GM21515 (cell line): ENCODE results near the gene KRTAP10-10.
"Not testable (repeated sequence)": the region's sequence is repeated elsewhere in the genome, so short reads cannot be mapped to it uniquely, and the experiment has no call there.

ENCODE experiments used
- ATAC-seq: cut with Tn5 transposase; IDR thresholded peaks from one replicate; pipeline ENCODE4 v1.9.1; 2021; ENCODE audit not compliant: unreplicated experiment

The KRTAP10-10 gene

DNA sequence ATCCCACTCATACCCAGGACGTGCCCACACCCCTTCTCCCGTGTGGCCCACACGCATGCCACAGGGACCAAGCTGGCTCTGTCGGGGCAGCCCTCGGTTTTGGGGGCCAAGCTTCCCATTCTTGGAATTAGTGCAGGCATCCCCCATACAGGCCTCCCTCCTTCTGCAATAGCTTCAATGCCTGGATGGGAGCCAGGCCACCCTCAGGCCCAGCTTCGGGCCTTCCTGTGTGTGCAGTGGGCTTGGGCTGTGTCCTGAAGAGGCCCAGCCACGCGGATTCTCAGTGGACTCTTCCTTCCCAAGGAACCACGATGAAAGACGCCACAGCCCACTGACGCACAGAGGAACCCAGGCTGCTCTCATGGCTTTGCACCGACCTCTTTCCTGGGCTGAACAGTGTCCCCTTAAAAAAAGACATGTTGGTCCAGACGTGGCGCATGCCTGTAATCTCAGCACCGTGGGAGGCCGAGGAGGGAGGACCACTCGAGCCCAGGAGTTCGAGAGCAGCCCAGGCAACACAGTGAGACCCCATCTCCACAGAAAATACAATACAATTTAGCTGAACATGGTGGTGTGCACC, 12.5 kb downstream of the KRTAP10-10 start:
- no peak for ATAC-seq

DNA sequence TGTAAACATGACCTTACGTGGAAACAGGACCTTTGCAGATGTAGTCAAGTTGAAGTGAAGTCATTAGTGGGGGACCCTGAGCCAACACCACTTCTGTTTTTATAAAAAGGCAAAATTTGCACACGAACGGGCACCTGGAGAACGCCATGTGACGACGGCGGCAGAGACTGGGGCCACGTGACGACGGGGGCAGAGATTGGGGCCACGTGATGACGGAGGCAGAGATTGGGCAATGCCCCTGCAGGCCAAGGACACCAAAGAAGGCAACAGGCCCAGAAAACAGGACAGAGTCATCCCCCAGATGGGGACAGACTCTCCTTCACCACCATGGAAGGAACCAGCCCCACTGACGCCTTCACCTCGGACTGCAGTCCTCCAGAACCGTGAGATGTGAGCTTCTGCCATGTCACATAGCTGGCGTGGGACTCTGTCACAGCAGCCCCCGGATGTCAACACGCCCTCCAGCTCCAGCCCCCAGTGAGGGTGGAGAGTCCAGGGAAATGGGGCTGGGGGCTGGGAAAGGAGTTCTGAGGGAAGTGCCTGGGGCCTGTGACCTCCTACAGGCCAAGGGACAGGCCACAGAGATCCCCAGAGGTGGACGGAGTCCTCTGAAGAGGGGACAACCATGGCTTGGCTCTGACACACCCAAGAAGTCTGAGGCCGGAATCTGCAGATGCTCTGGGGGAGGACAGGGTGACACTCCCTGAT, 13.3 kb downstream of the KRTAP10-10 start:
- ATAC-seq: no peak

DNA sequence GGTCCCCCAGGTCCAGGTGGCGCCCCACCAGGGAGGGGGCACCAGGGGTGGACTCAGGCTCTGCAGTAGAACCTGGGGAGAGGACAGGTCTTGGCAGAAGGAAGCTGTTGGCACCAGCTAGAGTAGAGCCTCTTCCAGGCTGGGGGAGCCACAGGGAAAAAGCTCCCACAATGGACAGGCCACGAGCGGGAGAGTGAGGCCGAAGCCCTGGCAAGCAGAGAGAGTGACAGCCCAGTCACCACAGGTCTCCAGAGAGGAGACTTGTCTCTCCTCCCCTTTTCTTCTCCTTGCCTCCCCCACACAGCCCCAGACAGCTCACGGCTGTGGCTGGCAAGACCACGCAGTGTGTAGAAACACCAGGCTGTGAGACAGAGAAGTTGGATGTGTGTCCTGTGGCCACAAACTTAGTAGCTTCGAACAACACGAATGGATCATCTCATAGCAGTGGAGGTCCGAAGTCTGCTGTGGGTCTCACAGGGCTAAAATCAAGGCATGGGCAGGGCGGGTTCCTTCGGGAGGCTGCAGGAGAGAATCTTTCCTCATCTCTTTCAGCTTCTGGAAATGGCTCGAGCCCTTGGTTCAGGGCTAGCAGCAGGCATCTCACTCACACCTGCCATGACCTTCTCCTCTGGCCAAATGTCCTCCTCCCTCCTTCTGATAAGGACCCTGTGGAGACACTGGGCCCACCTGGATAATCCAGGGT, 14.0 kb downstream of the KRTAP10-10 start:
- ATAC-seq: no peak

DNA sequence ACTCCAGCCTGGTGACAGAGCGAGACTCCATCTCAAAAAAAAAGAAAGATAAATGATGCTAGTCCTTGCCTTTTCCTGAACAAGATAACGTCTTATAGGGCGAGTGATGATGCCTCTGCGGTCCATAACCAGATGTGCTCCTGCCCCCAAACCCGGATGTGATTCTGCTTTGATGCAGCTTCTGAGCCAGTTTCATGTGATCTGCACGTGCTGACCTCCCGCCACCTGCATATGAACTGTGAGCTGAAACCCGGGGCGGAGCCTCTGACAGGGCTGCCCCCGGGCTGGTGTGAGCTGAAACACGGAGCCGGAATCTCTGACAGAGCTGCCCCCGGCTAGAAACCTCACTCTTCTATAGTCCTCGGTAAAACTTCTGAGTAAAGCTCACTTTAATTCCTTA, 16.0 kb downstream of the KRTAP10-10 start:
- no peak for ATAC-seq

DNA sequence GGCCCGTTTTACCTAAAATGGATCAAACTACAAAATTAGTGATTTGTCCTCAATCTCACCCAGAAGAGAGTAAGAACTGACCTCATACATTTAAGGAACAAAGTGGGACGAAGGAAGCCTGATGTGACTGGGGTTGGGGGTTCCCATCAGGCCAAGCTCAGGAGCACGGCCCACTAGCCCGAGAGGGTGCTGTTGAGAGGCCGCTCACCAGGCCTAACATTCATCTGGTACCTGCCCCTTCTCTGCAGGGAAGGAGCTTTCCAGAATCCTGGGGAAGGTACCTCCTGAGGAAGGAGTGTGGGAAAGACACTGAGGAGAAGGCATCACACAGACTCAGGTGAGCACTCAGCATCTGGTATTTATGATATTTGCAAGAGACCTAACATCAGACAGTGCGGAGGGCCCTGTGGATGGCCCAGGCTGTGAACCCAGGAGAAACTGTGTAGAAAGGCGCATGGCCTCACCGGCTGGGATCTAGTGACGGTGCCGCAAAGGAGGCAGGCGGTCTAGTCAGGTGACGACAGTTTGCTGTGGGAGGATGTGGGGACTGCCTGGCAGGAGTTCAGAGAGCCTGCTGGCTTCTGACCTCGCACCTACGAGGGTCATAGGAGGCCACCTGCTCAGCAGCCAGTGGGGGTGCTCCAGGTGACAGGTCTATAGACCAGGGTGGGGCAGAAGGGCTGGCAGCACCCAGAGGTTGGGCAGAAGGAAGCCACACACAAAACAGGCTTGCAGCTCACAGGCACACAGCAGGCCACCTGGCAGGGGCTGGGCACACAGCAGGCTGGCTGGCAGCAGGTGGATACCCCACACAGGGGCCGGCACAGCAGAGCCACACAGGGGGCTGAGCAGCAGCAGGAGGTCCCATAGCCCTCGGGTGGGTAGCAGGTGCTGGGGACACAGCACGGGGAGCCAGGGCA, 16.8 kb downstream of the KRTAP10-10 start:
- no peak for ATAC-seq

DNA sequence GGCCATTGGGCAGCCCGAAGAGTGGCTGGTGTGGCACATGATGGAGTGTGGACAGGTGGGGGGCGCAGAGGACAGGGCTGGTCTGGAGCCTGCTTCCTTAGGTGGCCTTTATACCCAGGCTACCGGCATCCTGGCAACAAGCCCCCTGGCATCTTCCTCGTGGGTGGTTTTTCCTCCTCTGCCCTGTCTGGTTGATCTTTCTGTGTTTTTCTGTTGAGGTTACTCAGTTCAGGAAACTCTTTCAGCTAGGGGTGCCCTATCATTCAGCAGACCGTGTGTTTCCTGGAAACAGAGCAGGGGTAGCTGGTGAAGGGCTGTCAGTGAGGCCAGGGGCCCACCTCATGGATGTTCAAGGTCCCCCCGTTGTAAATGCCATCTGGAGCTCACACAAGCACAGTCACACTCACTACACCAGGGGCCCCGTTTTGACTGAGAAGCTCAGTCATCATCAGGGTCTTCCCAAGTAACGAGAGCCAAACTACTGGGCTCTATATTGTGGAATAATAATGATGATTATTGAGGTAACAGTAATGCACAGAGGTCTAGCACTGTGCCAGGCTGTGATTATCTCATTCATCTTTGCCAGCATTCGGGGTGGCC, 17.5 kb downstream of the KRTAP10-10 start, which contains the start of gene KRTAP12-4:
KRTAP12-4 (minus strand) TSS at position 84 of the 600 bp plus-strand sequence; CDS start at position 39, 45 bp downstream.
- ATAC-seq: no peak

DNA sequence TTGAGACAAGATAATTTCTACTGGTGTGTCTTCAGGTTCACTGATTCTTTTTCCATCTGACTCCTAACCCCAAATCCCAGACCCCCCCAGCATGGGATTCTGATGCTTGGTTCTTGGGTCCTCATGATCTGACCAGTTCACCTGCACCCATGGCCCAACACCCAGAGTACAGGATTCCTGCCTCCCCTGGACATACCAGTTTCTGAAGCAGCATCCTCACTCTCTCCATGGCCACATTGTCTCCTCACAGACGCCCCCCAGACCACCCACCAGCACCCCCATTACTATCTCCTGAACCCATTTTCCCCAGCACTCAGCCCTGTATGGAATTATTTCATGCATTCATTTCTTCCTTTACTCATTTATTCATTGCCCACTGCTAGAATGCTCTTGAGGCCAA, 19.7 kb downstream of the KRTAP10-10 start:
- ATAC-seq: no peak

DNA sequence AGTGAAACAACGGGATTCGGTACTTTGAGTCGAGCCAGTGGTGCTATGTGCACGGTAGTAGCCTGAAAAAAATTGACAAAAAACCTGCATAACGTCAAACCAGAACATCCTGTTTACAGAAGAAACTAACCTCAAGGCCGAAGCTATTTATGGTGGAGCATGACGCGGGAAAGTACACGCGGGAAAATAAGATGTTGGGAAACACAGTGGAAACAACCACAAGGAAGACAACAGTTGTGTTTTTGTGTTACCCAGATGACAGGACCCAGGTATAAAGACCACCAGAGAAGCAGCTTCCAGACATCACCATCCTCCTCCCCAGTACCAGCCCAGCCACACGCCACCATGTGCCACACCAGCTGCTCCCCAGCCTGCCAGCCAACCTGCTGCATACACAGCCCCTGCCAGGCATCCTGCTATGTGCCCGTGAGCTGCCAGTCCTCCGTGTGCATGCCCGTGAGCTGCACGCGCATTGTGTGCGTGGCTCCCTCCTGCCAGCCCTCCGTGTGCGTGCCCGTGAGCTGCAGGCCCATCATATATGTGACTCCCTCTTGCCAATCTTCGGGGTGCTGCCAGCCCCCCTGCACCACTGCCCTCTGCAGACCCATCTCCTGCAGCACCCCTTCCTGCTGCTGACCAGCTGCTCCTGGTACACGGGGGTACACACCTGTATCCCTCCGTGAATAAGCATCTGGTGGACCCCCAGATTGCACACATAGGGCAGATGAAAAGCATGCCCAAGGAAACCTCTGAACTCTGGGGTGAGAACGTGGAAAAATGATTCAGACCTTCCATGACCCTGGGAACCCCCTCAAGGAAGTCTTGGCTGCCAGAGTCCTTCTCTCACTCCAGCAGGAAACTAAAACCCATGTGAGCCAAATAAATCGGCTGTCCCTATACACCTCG, 20.7 kb downstream of the KRTAP10-10 start, which contains the start of gene KRTAP12-3:
KRTAP12-3 (plus strand) TSS at position 298 of the 906 bp plus-strand sequence; CDS start at position 346, 48 bp downstream.
- no peak for ATAC-seq

DNA sequence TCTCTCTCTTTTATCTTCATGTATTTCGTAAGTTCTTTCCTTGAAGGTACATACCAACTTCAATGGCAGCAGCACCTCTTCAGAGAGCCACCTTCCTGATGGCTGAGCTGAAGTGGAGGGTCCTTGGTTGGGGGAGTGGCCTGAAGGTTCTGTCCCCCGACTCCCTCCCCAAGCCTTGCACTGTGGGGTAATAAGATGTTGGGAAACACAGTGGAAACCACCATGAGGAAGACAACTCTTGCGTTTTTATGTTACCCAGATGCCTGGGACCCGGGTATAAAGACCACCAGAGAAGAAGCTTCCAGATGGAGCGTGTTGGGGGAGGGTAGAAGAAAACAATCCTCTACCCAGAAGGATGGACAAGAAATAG, 21.4 kb downstream of the KRTAP10-10 start:
- ATAC-seq: no peak

DNA sequence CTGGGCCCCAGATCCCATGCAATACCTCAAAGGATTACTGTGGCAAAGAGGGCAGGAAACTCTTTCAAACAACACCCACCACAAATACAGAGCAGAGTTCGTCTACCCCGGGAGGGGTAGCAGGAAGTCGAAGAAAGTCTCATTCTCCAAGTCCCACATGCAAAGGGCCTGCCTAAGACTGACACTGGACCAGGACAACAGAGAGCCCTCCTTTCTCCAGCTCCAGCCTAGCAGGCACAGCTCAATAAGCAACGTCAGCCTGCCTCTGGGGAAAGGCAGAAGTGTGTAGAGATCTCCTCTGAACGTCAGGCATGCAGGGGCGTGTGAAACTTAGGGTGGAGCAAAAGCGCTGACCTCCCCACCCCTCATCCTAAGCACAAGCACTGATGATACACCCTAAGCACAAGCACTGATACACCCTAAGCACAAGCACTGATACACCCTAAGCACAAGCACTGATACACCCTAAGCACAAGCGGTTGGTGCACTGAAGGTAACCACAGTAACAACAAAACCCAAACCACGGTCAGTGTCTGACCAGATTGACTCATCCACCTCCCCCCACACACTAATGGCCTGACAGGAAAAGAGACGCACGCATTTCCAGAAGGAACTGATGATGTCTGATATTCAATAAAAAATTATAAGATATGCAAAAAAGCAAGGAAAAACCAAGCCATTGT, 21.9 kb downstream of the KRTAP10-10 start:
- ATAC-seq: no peak

DNA sequence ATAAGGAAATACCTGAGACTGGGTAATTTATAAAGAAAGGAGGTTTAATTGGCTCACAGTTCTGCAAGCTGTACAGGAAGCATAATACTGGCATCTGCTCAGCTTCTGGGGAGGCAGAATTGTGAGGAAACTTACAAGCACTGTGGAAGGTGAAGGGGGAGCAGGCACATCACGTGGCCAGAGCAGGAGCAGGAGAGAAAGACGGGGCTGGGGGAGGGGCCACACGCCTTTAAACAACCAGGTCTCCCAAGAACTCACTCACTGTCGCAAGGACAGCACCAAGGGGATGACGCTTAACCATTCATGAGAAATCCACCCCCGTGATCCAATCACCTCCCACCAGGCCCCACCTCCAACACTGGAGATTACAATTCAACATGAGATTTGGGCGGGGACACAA, 24.4 kb downstream of the KRTAP10-10 start:
- ATAC-seq: not testable (repeated sequence)

DNA sequence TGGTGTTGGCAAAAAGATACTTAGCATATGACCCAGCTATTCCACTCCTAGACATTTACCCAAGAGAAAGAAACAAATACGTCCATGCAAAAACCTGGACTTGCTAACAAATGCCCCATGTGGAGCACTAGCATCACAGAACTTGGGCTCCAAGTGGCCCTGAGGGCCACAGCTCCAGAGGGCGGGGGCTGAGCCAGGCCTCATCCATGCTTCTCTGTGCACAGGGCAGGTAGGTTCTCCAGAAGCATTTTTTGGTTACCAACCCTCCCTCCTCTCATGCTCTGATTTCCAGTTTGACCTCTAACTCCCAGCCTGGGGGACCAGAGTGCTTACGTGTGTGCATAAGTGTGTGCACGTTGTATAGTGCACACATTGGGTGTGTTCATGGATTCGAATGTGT, 27.5 kb downstream of the KRTAP10-10 start:
- ATAC-seq: no peak

DNA sequence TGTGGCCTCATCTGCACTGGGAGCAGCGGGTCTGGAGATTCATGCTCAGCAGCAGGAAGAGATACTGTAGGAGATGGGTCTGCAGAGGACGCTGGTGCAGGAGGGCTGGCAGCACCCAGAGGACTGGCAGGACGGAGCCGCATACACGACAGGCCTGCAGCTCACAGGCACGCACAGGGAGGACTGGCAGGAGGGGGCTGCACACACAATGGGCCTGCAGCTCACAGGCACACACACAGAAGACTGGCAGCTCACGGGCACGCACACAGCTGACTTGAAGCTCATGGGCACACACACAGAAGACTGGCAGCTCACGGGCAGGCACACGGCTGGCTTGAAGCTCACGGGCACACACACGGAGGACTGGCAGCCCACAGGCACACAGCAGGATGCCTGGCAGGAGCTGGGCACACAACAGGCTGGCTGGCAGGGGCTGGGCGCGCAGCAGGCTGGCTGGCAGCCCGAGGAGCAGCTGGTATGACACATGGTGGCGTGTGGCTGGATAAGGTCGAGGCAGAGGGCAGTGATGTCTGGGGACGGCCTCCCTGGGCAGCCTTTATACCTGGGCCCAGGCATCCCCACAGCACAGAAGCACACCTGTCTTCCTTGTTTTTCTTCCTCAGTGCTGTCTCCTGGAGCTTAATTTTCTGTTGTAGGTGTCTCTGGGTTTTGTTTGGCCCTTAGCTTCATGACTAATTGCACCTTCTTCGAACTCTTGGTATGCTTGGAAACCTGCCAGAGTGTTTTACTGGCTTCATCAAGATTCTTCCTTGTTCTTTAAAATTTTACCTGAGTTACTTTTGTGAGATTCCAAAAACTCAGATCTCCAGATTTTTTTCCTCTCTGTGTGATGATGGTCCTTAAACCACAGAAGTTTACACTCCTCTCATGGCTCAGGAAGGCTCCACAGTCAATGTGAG, 29.5 kb downstream of the KRTAP10-10 start, which contains the start of gene KRTAP12-2:
KRTAP12-2 (minus strand) TSS at position 527 of the 920 bp plus-strand sequence; CDS start at position 486, 41 bp downstream.
- ATAC-seq: no peak

DNA sequence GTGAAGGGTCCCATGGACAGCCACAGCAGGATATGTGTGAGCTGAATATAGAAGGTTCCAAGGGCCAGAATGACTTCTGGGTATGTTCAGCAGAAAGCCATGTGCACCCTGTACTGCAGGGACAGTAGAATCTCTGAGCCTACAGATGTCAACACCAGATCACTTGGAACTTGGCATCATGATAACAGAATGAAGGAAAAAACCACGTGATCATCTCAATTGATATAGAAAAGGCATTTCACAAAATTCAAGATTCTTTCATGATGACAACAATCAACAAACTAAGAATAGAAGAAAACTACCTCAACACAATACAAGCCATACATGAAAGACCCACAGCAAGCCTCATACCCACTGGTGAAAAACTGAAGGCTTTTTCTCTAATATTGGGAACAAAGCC, 30.5 kb downstream of the KRTAP10-10 start:
- no peak for ATAC-seq

DNA sequence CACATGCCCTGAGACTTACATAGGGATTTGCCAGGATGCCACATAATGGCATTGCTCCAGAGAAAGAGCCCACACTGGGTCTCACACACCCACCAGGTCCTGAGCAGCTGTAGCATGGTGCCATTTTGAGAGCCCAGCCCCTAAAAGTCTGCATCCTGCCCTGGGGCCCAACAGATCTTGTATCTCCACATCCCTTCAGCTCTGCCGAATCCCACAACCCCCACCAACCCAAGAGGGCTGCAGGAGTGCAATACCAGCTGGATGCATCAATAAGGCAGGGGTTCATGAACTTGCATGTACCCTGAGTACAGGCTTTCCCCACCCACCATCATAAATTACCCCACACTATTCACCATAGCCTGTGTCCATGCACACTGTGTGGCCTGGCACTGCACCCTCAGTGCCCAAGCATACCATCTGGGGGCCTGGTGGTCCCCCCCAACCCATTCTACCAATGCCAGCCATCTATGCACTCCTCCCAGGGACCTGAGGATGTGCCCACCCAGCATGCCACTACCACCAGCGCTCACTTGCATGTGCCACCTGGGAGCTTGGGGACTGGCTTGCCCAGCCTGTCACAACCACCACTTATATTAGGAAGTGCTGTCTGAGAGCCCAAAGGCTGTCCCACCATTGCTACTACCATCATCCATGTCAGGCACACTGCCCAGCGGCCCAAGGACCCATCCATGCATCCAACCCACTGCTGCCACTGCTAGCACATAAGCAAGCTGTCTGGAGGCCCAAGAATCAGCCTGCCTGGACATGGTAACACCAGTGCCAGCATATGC, 33.7 kb downstream of the KRTAP10-10 start:
- ATAC-seq: no peak

DNA sequence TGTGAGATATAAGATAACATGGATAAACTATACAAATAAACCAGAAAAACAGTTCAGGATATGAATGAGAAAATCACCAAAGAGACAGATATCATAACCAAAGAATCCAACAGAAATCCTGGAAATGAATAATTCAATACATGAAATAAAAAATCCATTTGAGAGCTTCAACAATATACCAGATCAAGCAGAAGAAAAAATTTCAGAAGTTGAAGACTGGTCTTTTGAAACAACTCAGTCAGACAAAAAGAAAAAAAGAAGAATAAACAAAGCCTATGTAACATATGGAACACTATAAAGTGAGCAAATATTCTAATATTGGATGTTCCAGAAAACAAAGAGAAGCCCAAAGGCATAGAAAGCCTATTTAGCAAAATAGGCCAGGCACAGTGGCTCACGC, 34.8 kb downstream of the KRTAP10-10 start:
- no peak for ATAC-seq

DNA sequence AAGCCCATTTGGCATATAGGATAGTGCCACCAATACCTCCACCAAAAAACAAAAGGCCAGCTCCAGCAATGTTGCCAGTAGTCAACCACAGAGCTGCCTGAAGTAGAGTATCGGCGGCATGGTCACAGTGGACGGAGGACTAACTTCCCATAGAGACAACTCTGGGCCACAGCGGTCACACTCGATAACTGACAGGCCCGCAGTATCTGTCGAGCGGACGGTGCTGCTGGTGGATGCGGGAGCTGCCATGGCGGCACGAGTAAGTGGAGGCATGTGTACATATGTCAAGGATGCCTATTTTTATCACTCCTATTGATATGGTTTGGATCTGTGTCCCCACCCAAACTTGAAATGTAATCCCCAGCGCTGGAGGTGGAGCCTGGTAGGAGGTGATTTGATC, 40.7 kb downstream of the KRTAP10-10 start:
- ATAC-seq: no peak
